PC-3 (cell line): Measurements from ENCODE around the gene NPB. TPM values are rescaled to one million over a fixed set of nuclear protein-coding genes. Genes with fewer than 3 reads are reported as not detected.

Source experiments
- ATAC-seq: fragments of 200-7000 bp; cut with Tn5 transposase; 2 replicates; pipeline ENCODE4 v1.9.1; 2020; ENCODE audit warnings: mild to moderate bottlenecking, moderate library complexity
- BruUV-seq: library from RNA; stranded (reverse); fragments of 400-500 nt; replicated peaks from 2 replicates; lab custom pipeline; 2021; lab: Mats Ljungman, UMichigan
- CTCF ChIA-PET: fragments of 300-600 bp; sonication (Branson Sonifier 250); formaldehyde crosslinking; loops from one replicate; lab custom pipeline; 2022; ENCODE audit warnings: antibody characterized with exemption; lab: Charles Lee
- POLR2A ChIA-PET: fragments of 300-600 bp; sonication (Branson Sonifier 250); formaldehyde crosslinking; loops from one replicate; lab custom pipeline; 2022; ENCODE audit warnings: antibody characterized with exemption; ENCODE audit not compliant: unreplicated experiment; lab: Charles Lee
- DNase-seq: peaks from one replicate; pipeline ENCODE4 v3.0.0-alpha.2; 2015
- H2AFZ ChIP-seq: fragments of 300-600 bp; sonication (generic); 2 replicates; pipeline ENCODE4 v1.6.0; 2016; ENCODE audit warnings: antibody characterized with exemption, low read length
- H3F3A ChIP-seq: fragments of 300-600 bp; sonication (generic); one replicate; pipeline ENCODE4 v1.6.0; 2017; ENCODE audit warnings: antibody characterized with exemption, low read length, control low read depth, mild to moderate bottlenecking; ENCODE audit not compliant: unreplicated experiment
- H3K27ac ChIP-seq: fragments of 300-600 bp; sonication (generic); 2 replicates; pipeline ENCODE4 v1.5.1; 2016; ENCODE audit warnings: mild to moderate bottlenecking, low read length
- H3K27me3 ChIP-seq: fragments of 300-600 bp; sonication (generic); 2 replicates; pipeline ENCODE4 v1.6.1; 2016; ENCODE audit warnings: low read length, mixed read lengths
- H3K36me3 ChIP-seq: fragments of 300-600 bp; sonication (generic); 2 replicates; pipeline ENCODE4 v1.6.1; 2016; ENCODE audit warnings: low read depth, mixed run types, low read length, mixed read lengths
- H3K4me1 ChIP-seq: fragments of 300-600 bp; sonication (generic); 2 replicates; pipeline ENCODE4 v1.5.1; 2016; ENCODE audit warnings: low read length; ENCODE audit not compliant: insufficient read depth
- H3K4me2 ChIP-seq: fragments of 300-600 bp; sonication (generic); 2 replicates; pipeline ENCODE4 v1.6.0; 2016; ENCODE audit warnings: low read length
- H3K4me3 ChIP-seq: fragments of 300-600 bp; sonication (generic); 2 replicates; pipeline ENCODE4 v1.5.1; 2016; ENCODE audit warnings: mild to moderate bottlenecking, low read length, mixed read lengths
- H3K79me2 ChIP-seq: fragments of 300-600 bp; sonication (generic); 2 replicates; pipeline ENCODE4 v1.6.1; 2017; ENCODE audit warnings: low read length, mixed read lengths
- H3K9ac ChIP-seq: fragments of 300-600 bp; sonication (generic); 2 replicates; pipeline ENCODE4 v1.6.0; 2016; ENCODE audit warnings: mild to moderate bottlenecking, low read length
- H3K9me2 ChIP-seq: fragments of 300-600 bp; sonication (generic); replicated peaks from 2 replicates; pipeline ENCODE4 v1.6.1; 2016; ENCODE audit warnings: mixed run types, low read length, mixed read lengths
- H3K9me3 ChIP-seq: fragments of 300-600 bp; sonication (generic); 2 replicates; pipeline ENCODE4 v1.6.1; 2016; ENCODE audit warnings: low read length, mixed read lengths
- H4K20me1 ChIP-seq: fragments of 300-600 bp; sonication (generic); 2 replicates; pipeline ENCODE4 v1.6.1; 2016; ENCODE audit warnings: low read length, mixed read lengths
- CTCF ChIP-seq: fragments of 300-600 bp; sonication (generic); conservative IDR thresholded peaks from 2 replicates; pipeline ENCODE4 v1.5.1; 2017; ENCODE audit warnings: antibody characterized with exemption, low read depth, mild to moderate bottlenecking, low read length
- EZH2 ChIP-seq: fragments of 300-600 bp; sonication (generic); IDR thresholded peaks from one replicate; pipeline ENCODE4 v1.6.1; 2017; ENCODE audit warnings: antibody characterized with exemption, mild to moderate bottlenecking, low read length; ENCODE audit not compliant: unreplicated experiment
- EZH2phosphoT487 ChIP-seq: fragments of 300-600 bp; sonication (generic); IDR thresholded peaks from 2 replicates; pipeline ENCODE4 v1.6.1; 2018; ENCODE audit warnings: mild to moderate bottlenecking, antibody characterized with exemption, low read length, borderline replicate concordance
- intact Hi-C: fragments of 100-400 bp; cut with micrococcal nuclease; formaldehyde crosslinking; loops from 2 replicates; pipeline ENCODE4 v1.9.0; 2023
- total RNA-seq: library from RNA; depleted of rRNA; stranded (reverse); fragments of >200 nt; gene quantifications from 2 replicates; pipeline ENCODE4 v1.2.3, GENCODE V29; 2014

Gene NPB
- total RNA-seq, 1 experiment from 2014 or later, result 0.07 TPM

GRCh38 chr17:81921537-81921862, 19.5 kb downstream of the NPB start:
- no peak for ATAC-seq
- intact Hi-C loops, result no loop called here

GRCh38 chr17:81921996-81922565, 20.0 kb downstream of the NPB start:
- Histone ChIP-seq H3K9ac (no peak overlapping the region), H3K9me3 (no peaks in the 10 kb centered on the region), H3K4me2 (no peak overlapping the region), H3K27ac (no peak overlapping the region), H3K27me3 (no peaks in the 10 kb centered on the region), H3K4me1 (peaks cover 44% of the 10 kb centered on the region), H4K20me1 (no peaks in the 10 kb centered on the region), H3K9me2 (no peaks in the 10 kb centered on the region), H3K4me3 (no peak overlapping the region), H3K36me3 (peaks cover 7% of the 10 kb centered on the region; the same call in 1 of the 2 replicates), H2AFZ (no peak overlapping the region), H3F3A (no peaks in the 10 kb centered on the region), H3K79me2 (peaks cover 85% of the 10 kb centered on the region)
- ChIA-PET POLR2A (no interaction called here), CTCF (no interaction called here)
- no peak for DNase-seq
- TF ChIP-seq EZH2, result no peak
- TF ChIP-seq CTCF, result no peak
- TF ChIP-seq EZH2phosphoT487, result no peak
- no peak for ATAC-seq
- intact Hi-C loops, result no loop called here
- no TSS peak for BruUV-seq

More at GRCh38 chr17:81921537-81921862, 19.5 kb downstream of the NPB start:
- POLR2A ChIA-PET, result no interaction called here
- H3K27me3 ChIP-seq, result no peaks in the 10 kb centered on the region
- H3K4me1 ChIP-seq, result peaks cover 50% of the 10 kb centered on the region
- H3K4me3 ChIP-seq, result no peak overlapping the region
- H2AFZ ChIP-seq, result no peak overlapping the region
- CTCF ChIA-PET, result no interaction called here
- DNase-seq, result no peak
- no peaks in the 10 kb centered on the region for H3F3A ChIP-seq
- H3K79me2 ChIP-seq, result peaks cover 85% of the 10 kb centered on the region
- no peaks in the 10 kb centered on the region for H3K9me3 ChIP-seq
- no peak overlapping the region for H3K9ac ChIP-seq
- no peak for TF ChIP-seq EZH2
- H3K9me2 ChIP-seq, result no peaks in the 10 kb centered on the region
- no TSS peak for BruUV-seq
- H3K36me3 ChIP-seq, result peaks cover 7% of the 10 kb centered on the region; the same call in 1 of the 2 replicates
- no peaks in the 10 kb centered on the region for H4K20me1 ChIP-seq
- H3K27ac ChIP-seq, result no peak overlapping the region
- H3K4me2 ChIP-seq, result no peak overlapping the region

GRCh38 chr17:81922566-81923301, 20.7 kb downstream of the NPB start:
- H3K9me3 ChIP-seq, result no peaks in the 10 kb centered on the region
- peaks cover 80% of the 10 kb centered on the region for H3K79me2 ChIP-seq
- ChIA-PET CTCF (no interaction called here), POLR2A (interaction anchor here (0.6 kb wide), 1 partner anchor 20 kb away, joined by 4 read pairs; no protein-coding TSS in a partner anchor)
- no peaks in the 10 kb centered on the region for H3F3A ChIP-seq
- H3K9me2 ChIP-seq, result no peaks in the 10 kb centered on the region
- BruUV-seq, result no TSS peak
- H3K27ac ChIP-seq, result peak overlapping the region; percentile 93
- peak overlapping the region; percentile 95 for H3K4me2 ChIP-seq
- TF ChIP-seq EZH2phosphoT487, result no peak
- peak overlapping the region; percentile 87 for H3K9ac ChIP-seq
- DNase-seq (no peak), ATAC-seq (no peak)
- intact Hi-C loops, result no loop called here
- peaks cover 7% of the 10 kb centered on the region; the same call in 1 of the 2 replicates for H3K36me3 ChIP-seq
- no peaks in the 10 kb centered on the region for H4K20me1 ChIP-seq
- peaks cover 43% of the 10 kb centered on the region for H3K4me1 ChIP-seq
- H3K4me3 ChIP-seq, result peak overlapping the region; percentile 59; the same call in 1 of the 2 replicates
- no peaks in the 10 kb centered on the region for H3K27me3 ChIP-seq
- H2AFZ ChIP-seq, result no peak overlapping the region
